ENCODE measurements around the gene DCST1. TPM values are rescaled to one million over a fixed set of nuclear protein-coding genes. Genes with fewer than 3 reads are reported as not detected.

The DCST1 gene
- total and polyA plus RNA-seq, 12 donors = not detected

DNA sequence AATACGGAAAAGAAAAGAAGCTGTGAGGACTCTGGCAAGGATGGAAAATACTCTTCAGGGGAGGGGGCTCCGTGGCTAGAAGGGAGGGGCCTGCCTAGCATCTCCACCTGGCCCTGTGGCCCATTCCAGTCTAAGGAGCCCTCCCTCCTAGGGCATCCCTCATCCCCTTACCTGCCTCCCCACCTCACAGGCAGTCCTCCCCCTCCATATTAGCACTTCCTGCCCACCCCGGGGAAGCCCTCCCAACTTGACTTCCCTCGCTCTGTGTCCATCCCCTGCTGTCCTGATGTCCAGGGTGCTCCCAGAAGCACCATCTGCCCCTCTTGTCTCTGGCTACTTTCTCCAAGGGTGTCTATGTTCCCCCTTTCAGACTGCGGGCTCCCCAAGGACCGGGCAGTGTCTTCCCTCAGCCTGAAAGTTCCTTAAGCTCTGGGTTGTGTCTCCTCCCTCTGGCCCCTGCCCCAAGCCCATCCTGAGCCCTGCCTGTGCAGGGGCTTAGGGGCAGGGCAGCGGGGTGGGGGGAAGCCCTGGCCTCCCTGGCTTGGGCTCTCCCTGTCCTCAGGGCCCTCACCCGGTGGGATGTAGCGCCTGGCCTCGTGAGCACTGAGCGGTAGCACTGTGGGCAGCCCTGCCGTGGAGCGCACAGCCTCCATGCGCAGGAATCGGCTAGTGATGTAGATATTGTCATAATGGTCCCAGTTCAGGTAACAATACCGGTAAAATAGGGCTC lies 3.9 kb upstream of the DCST1 start:
- intact Hi-C loops (cut with DNase I) = no loop called here
- WGBS, 4 donors = 86 to 92% (median 89%) methylated on average over 5 to 16 of the region's 16 CpGs

DNA sequence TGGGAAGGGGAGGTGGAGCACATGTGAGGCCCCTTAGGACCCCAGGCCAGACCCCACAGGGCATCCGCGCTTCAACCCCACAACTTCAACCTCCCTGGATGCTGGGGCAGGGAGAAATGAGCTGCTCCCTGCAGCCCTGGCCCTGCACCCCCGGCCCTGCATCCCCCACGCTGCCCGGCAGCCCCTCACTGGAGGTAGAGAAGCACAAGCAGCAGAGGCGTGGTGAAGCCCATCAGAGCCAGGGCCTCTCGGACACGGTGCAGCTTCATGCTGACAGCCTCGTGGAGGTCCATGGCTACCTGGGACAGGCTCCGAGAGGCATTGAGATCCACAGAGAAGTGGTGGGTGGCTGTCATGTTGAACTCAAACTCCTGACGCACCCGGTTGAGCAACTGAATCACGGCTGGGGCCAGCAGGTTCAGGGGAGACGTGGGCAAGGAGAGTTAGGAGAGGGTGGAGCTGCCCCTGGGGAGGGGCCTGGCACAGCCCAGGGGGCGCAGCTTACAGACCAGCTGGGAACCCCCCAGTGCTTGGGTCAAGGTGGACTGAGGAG lies 3.3 kb upstream of the DCST1 start:
- Histone ChIP-seq H3K36me3 (replicated peaks in 1 of 2) (no peaks in the 10 kb centered on the region), H3K27ac (no peak overlapping the region), H3K4me3 (no peak overlapping the region), H3K9me3 (replicated peaks in 1 of 3) (no peaks in the 10 kb centered on the region), H3K27me3 (no peaks in the 10 kb centered on the region), H3K4me1 (replicated peaks in 1 of 2) (no peaks in the 10 kb centered on the region)
- intact Hi-C loops (cut with DNase I) = no loop called here
- TF ChIP-seq POLR2A (IDR thresholded peaks at IDR 0.05) = no peak
- TF ChIP-seq, protein P1, sequence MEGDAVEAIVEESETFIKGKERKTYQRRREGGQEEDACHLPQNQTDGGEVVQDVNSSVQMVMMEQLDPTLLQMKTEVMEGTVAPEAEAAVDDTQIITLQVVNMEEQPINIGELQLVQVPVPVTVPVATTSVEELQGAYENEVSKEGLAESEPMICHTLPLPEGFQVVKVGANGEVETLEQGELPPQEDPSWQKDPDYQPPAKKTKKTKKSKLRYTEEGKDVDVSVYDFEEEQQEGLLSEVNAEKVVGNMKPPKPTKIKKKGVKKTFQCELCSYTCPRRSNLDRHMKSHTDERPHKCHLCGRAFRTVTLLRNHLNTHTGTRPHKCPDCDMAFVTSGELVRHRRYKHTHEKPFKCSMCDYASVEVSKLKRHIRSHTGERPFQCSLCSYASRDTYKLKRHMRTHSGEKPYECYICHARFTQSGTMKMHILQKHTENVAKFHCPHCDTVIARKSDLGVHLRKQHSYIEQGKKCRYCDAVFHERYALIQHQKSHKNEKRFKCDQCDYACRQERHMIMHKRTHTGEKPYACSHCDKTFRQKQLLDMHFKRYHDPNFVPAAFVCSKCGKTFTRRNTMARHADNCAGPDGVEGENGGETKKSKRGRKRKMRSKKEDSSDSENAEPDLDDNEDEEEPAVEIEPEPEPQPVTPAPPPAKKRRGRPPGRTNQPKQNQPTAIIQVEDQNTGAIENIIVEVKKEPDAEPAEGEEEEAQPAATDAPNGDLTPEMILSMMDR (IDR thresholded peaks at IDR 0.05) = no peak
- 87 to 93% (median 90%) methylated on average over 7 to 15 of the region's 15 CpGs for WGBS, 4 donors
- no peak for DNase-seq

More for the DNA sequence above, 3.9 kb upstream of the DCST1 start:
- no peak for TF ChIP-seq POLR2A (IDR thresholded peaks at IDR 0.05)
- TF ChIP-seq, protein P1 (IDR thresholded peaks at IDR 0.05) = no peak
- no peaks in the 10 kb centered on the region for H3K4me1 ChIP-seq (replicated peaks in 1 of 2)
- H3K27ac ChIP-seq = no peak overlapping the region
- no peak overlapping the region for H3K4me3 ChIP-seq
- no peaks in the 10 kb centered on the region for H3K9me3 ChIP-seq (replicated peaks in 1 of 3)
- DNase-seq = no peak
- H3K36me3 ChIP-seq (replicated peaks in 1 of 2) = no peaks in the 10 kb centered on the region
- H3K27me3 ChIP-seq = no peaks in the 10 kb centered on the region

DNA sequence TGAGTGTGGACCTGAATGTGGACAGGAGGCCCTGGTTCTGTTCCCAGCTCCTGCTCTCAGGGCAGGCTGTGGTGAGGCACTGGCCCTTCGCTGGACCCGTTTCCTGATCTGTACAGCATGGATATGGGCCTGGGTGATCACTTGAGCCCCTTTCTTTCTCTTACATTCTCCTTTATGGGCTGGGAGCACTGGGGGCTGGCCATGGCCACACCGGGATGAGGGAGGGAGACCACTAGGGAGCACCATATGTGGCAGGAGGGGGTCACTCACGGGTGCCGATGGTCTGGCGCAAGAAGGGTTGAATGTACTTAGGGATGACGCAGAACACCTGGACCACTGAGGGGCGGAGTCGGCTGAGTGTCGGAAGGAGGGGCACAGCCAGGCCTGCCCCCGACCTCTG lies 2.7 kb upstream of the DCST1 start:
- no peaks in the 10 kb centered on the region for H3K36me3 ChIP-seq (replicated peaks in 1 of 2)
- no peak overlapping the region for H3K27ac ChIP-seq
- TF ChIP-seq POLR2A (IDR thresholded peaks at IDR 0.05) = no peak
- TF ChIP-seq, protein P1 (IDR thresholded peaks at IDR 0.05) = no peak
- no peak overlapping the region for H3K4me3 ChIP-seq
- DNase-seq = no peak
- H3K4me1 ChIP-seq (replicated peaks in 1 of 2) = no peaks in the 10 kb centered on the region
- intact Hi-C loops (cut with DNase I) = no loop called here
- 82 to 95% (median 90%) methylated on average over 9 to 11 of the region's 11 CpGs for WGBS, 4 donors
- no peaks in the 10 kb centered on the region for H3K27me3 ChIP-seq
- no peaks in the 10 kb centered on the region for H3K9me3 ChIP-seq (replicated peaks in 1 of 3)

DNA sequence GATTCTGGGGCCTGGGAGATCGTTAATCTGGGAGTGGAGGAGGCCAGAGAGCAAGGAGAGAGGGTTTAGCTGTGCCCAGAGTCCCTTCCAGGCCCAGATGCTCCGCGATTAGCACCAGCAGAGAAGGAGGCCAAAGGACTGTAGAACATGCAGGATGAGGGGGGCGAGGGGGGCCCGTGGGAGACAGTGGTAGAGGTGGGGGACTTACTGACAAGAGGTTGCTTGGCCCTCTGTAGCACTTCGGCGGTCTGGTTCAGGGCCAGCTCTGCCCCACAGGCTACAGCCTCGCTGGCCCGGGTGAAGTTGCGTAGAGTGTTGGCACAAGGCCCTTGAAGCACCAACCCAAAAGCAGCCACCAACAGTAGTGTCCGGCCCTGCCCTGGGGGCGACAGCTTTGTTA lies 738 bp upstream of the DCST1 start:
- Histone ChIP-seq H3K27ac (no peak overlapping the region), H3K4me1 (replicated peaks in 1 of 2) (no peaks in the 10 kb centered on the region), H3K9me3 (replicated peaks in 1 of 3) (no peaks in the 10 kb centered on the region), H3K36me3 (replicated peaks in 1 of 2) (no peaks in the 10 kb centered on the region), H3K27me3 (no peaks in the 10 kb centered on the region), H3K4me3 (no peak overlapping the region)
- WGBS, 4 donors = 90 to 98% (median 91%) methylated on average over 12 of the region's 12 CpGs
- intact Hi-C loops (cut with DNase I) = no loop called here
- TF ChIP-seq POLR2A (IDR thresholded peaks at IDR 0.05) = no peak
- TF ChIP-seq, protein P1 (IDR thresholded peaks at IDR 0.05) = no peak
- no peak for DNase-seq
